Hepatocyte (in vitro differentiated cells): ENCODE results near the gene PERP. TPM values are rescaled to one million over a fixed set of nuclear protein-coding genes. Genes with fewer than 3 reads are reported as not detected.

ENCODE experiments used
- DNase-seq: peaks from one replicate; pipeline ENCODE4 v3.0.0-alpha.2; 2016; ENCODE audit warnings: low spot score
- H2AFZ ChIP-seq: fragments of 200-600 bp; sonication (generic); 2 replicates; pipeline ENCODE4 v1.6.0; 2016; ENCODE audit warnings: antibody characterized with exemption, mild to moderate bottlenecking
- H3K27ac ChIP-seq: fragments of 200-600 bp; sonication (generic); 2 replicates; pipeline ENCODE4 v1.5.1; 2016; ENCODE audit warnings: mild to moderate bottlenecking
- H3K27me3 ChIP-seq: fragments of 200-600 bp; sonication (generic); 2 replicates; pipeline ENCODE4 v1.6.1; 2016
- H3K36me3 ChIP-seq: fragments of 200-600 bp; sonication (generic); replicated peaks from 2 replicates; pipeline ENCODE4 v1.5.1; 2016; ENCODE audit warnings: low read depth; ENCODE audit not compliant: insufficient read depth
- H3K4me1 ChIP-seq: fragments of 200-600 bp; sonication (generic); 2 replicates; pipeline ENCODE4 v1.5.1; 2016; ENCODE audit warnings: mild to moderate bottlenecking, moderate library complexity; ENCODE audit not compliant: insufficient read depth
- H3K4me2 ChIP-seq: fragments of 200-600 bp; sonication (generic); 2 replicates; pipeline ENCODE4 v1.6.0; 2016
- H3K4me3 ChIP-seq: fragments of 200-600 bp; sonication (generic); 2 replicates; pipeline ENCODE4 v1.5.1; 2016; ENCODE audit warnings: mild to moderate bottlenecking
- H3K79me2 ChIP-seq: fragments of 200-600 bp; sonication (generic); 2 replicates; pipeline ENCODE4 v1.6.0; 2017; ENCODE audit warnings: mild to moderate bottlenecking
- H3K9me2 ChIP-seq: fragments of 200-600 bp; sonication (generic); replicated peaks from 2 replicates; pipeline ENCODE4 v1.6.0; 2017; ENCODE audit warnings: mild to moderate bottlenecking; ENCODE audit not compliant: insufficient read depth
- H3K9me3 ChIP-seq: fragments of 200-600 bp; sonication (generic); 2 replicates; pipeline ENCODE4 v1.5.1; 2016; ENCODE audit warnings: low read depth, mild to moderate bottlenecking
- H4K20me1 ChIP-seq: fragments of 200-600 bp; sonication (generic); 2 replicates; pipeline ENCODE4 v1.6.0; 2016; ENCODE audit warnings: mild to moderate bottlenecking; ENCODE audit not compliant: insufficient read depth, poor library complexity, severe bottlenecking
- CTCF ChIP-seq: fragments of 200-600 bp; sonication (generic); IDR thresholded peaks from 2 replicates; pipeline ENCODE4 v1.5.1; 2016; ENCODE audit warnings: antibody characterized with exemption, mild to moderate bottlenecking; ENCODE audit not compliant: poor library complexity
- EZH2 ChIP-seq: fragments of 200-600 bp; sonication (generic); IDR thresholded peaks from 2 replicates; pipeline ENCODE4 v1.6.1; 2016; ENCODE audit warnings: antibody characterized with exemption, mild to moderate bottlenecking, borderline replicate concordance
- EZH2phosphoT487 ChIP-seq: fragments of 200-600 bp; sonication (generic); IDR thresholded peaks from one replicate; pipeline ENCODE4 v1.6.1; 2018; ENCODE audit warnings: antibody characterized with exemption, mild to moderate bottlenecking, low read depth, moderate library complexity; ENCODE audit not compliant: unreplicated experiment, severe bottlenecking
- WGBS: methylation state at CpG from one replicate; pipeline ENCODE4 v1.1.6; 2016; ENCODE audit warnings: low lambda C conversion rate; ENCODE audit errors: missing lambda C conversion rate; 5-methylcytosine and 5-hydroxymethylcytosine counted together
- polyA plus RNA-seq: library from polyadenylated mRNA; unstranded; fragments of >200 nt; fragmentation: Nextera tagmentation; extraction: Ambion mirVana; gene quantifications from 2 replicates; pipeline ENCODE4 v1.2.1, GENCODE V29; 2016
- total RNA-seq: library from RNA; depleted of rRNA; stranded (reverse); fragments of >200 nt; gene quantifications from 2 replicates; pipeline ENCODE4 v1.2.3, GENCODE V29; 2014

Gene PERP
- total and polyA plus RNA-seq, 2 experiments from 2014 or later = 85.2 to 104 TPM

DNA sequence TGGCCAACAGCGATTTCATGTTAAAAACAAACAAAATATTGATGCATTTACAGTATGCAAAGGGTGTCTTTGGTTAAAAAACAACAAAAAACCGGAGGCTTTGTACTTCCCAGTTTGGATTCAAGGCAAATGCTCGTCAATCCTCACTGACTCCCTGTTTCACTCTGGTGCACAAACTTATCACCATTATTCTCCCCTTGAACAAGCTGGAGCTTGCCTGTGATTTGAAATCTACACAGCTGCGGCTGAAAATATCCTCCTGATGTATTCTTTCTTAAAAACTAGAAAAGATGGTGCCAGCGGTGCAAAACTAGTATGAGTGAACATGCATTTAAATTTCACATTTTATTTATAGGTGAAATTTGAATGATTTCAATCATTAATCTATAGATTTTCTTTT, 3.3 kb downstream of the PERP start:
- H3K36me3 ChIP-seq = no peaks in the 10 kb centered on the region
- H3K4me2 ChIP-seq = peak overlapping the region; percentile 94
- TF ChIP-seq EZH2 = no peak
- TF ChIP-seq CTCF = no peak
- TF ChIP-seq EZH2phosphoT487 = no peak
- no peak overlapping the region for H3K27ac ChIP-seq
- H3K9me2 ChIP-seq = no peaks in the 10 kb centered on the region
- H3K4me1 ChIP-seq = peaks cover 14% of the 10 kb centered on the region
- no peak overlapping the region for H3K4me3 ChIP-seq
- WGBS = 73% methylated on average over 5 of the region's 5 CpGs
- H3K79me2 ChIP-seq = peaks cover 60% of the 10 kb centered on the region
- no peak overlapping the region for H2AFZ ChIP-seq
- no peaks in the 10 kb centered on the region for H4K20me1 ChIP-seq
- no peak for DNase-seq
- H3K27me3 ChIP-seq = no peaks in the 10 kb centered on the region
- no peaks in the 10 kb centered on the region for H3K9me3 ChIP-seq

- no peaks in the 10 kb centered on the region for H3K9me3 ChIP-seq
- H3K4me3 ChIP-seq = no peak overlapping the region
- H3K9me2 ChIP-seq = no peaks in the 10 kb centered on the region
- H4K20me1 ChIP-seq = no peaks in the 10 kb centered on the region
- H3K36me3 ChIP-seq = no peaks in the 10 kb centered on the region
- no peak overlapping the region for H2AFZ ChIP-seq
- H3K4me1 ChIP-seq = peaks cover 14% of the 10 kb centered on the region
- H3K27ac ChIP-seq = no peak overlapping the region
- peak overlapping the region; percentile 4 for H3K4me2 ChIP-seq
- TF ChIP-seq EZH2 (no peak), CTCF (no peak), EZH2phosphoT487 (no peak)
- WGBS = 66% methylated on average over 10 of the region's 10 CpGs
- no peaks in the 10 kb centered on the region for H3K27me3 ChIP-seq
- H3K79me2 ChIP-seq = peaks cover 78% of the 10 kb centered on the region
- no peak for DNase-seq
Observed at GRCh38 chr6:138101946-138102731, 5.1 kb downstream of the PERP start.

- no peaks in the 10 kb centered on the region for H4K20me1 ChIP-seq
- no peaks in the 10 kb centered on the region for H3K36me3 ChIP-seq
- H3K4me2 ChIP-seq = no peak overlapping the region
- TF ChIP-seq EZH2 (no peak), EZH2phosphoT487 (no peak), CTCF (no peak)
- H3K9me3 ChIP-seq = no peaks in the 10 kb centered on the region
- peaks cover 10% of the 10 kb centered on the region for H3K4me1 ChIP-seq
- peaks cover 77% of the 10 kb centered on the region for H3K79me2 ChIP-seq
- 52% methylated on average over 5 of the region's 5 CpGs for WGBS
- DNase-seq = peak; percentile 34
- no peak overlapping the region for H3K4me3 ChIP-seq
- no peaks in the 10 kb centered on the region for H3K27me3 ChIP-seq
- no peaks in the 10 kb centered on the region for H3K9me2 ChIP-seq
- H3K27ac ChIP-seq = peak overlapping the region; percentile 17
- H2AFZ ChIP-seq = no peak overlapping the region
Observed at GRCh38 chr6:138099832-138100231, 7.4 kb downstream of the PERP start.
